ENCODE results near the gene DIAPH2. TPM values are rescaled to one million over a fixed set of nuclear protein-coding genes. Genes with fewer than 3 reads are reported as not detected.

The DIAPH2 gene
- total RNA-seq, 4 donors from 2014 or later: 40.2 to 52.2 (median 44.8) TPM

GRCh38 chrX:97628807-97629596, 944.4 kb downstream of the DIAPH2 start:
- 74 to 77% methylated on average over 6 of the region's 6 CpGs for WGBS, 2 donors

GRCh38 chrX:97629597-97629985, 944.9 kb downstream of the DIAPH2 start:
- Histone ChIP-seq H3K4me3 (no peak overlapping the region), H3K36me3 (no peaks in the 10 kb centered on the region), H3K27me3 (peaks cover 0 to 20% of the 10 kb centered on the region in 2 donors), H3K4me1 (no peaks in the 10 kb centered on the region), H3K9me3 (no peaks in the 10 kb centered on the region), H3K27ac (no peak overlapping the region)
- TF ChIP-seq EP300 (IDR thresholded peaks at IDR 0.05) (no peak), POLR2A (IDR thresholded peaks at IDR 0.05) (no peak)
- TF ChIP-seq, protein P1, sequence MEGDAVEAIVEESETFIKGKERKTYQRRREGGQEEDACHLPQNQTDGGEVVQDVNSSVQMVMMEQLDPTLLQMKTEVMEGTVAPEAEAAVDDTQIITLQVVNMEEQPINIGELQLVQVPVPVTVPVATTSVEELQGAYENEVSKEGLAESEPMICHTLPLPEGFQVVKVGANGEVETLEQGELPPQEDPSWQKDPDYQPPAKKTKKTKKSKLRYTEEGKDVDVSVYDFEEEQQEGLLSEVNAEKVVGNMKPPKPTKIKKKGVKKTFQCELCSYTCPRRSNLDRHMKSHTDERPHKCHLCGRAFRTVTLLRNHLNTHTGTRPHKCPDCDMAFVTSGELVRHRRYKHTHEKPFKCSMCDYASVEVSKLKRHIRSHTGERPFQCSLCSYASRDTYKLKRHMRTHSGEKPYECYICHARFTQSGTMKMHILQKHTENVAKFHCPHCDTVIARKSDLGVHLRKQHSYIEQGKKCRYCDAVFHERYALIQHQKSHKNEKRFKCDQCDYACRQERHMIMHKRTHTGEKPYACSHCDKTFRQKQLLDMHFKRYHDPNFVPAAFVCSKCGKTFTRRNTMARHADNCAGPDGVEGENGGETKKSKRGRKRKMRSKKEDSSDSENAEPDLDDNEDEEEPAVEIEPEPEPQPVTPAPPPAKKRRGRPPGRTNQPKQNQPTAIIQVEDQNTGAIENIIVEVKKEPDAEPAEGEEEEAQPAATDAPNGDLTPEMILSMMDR (IDR thresholded peaks at IDR 0.05): no peak
- DNase-seq (ENCODE audit: low spot score in 2 of 2): no peak

More at GRCh38 chrX:97628807-97629596, 944.4 kb downstream of the DIAPH2 start:
- peaks cover 0 to 20% of the 10 kb centered on the region in 2 donors for H3K27me3 ChIP-seq
- H3K4me3 ChIP-seq: no peak overlapping the region
- no peaks in the 10 kb centered on the region for H3K4me1 ChIP-seq
- no peaks in the 10 kb centered on the region for H3K9me3 ChIP-seq
- TF ChIP-seq EP300 (IDR thresholded peaks at IDR 0.05) (no peak), POLR2A (IDR thresholded peaks at IDR 0.05) (no peak)
- TF ChIP-seq, protein P1 (IDR thresholded peaks at IDR 0.05): no peak
- H3K27ac ChIP-seq: no peak overlapping the region
- no peaks in the 10 kb centered on the region for H3K36me3 ChIP-seq
- no peak for DNase-seq (ENCODE audit: low spot score in 2 of 2)

GRCh38 chrX:97633798-97634197, 949.2 kb downstream of the DIAPH2 start:
- Histone ChIP-seq H3K27me3 (peaks cover 0 to 17% of the 10 kb centered on the region in 2 donors), H3K4me3 (no peak overlapping the region), H3K9me3 (no peaks in the 10 kb centered on the region), H3K36me3 (no peaks in the 10 kb centered on the region), H3K27ac (no peak overlapping the region), H3K4me1 (no peaks in the 10 kb centered on the region)
- TF ChIP-seq POLR2A (IDR thresholded peaks at IDR 0.05) (no peak), EP300 (IDR thresholded peaks at IDR 0.05) (no peak)
- TF ChIP-seq, protein P1 (IDR thresholded peaks at IDR 0.05): no peak
- 73 to 89% methylated on average over 4 of the region's 4 CpGs for WGBS, 2 donors
- no peak for DNase-seq (ENCODE audit: low spot score in 2 of 2)

DNA sequence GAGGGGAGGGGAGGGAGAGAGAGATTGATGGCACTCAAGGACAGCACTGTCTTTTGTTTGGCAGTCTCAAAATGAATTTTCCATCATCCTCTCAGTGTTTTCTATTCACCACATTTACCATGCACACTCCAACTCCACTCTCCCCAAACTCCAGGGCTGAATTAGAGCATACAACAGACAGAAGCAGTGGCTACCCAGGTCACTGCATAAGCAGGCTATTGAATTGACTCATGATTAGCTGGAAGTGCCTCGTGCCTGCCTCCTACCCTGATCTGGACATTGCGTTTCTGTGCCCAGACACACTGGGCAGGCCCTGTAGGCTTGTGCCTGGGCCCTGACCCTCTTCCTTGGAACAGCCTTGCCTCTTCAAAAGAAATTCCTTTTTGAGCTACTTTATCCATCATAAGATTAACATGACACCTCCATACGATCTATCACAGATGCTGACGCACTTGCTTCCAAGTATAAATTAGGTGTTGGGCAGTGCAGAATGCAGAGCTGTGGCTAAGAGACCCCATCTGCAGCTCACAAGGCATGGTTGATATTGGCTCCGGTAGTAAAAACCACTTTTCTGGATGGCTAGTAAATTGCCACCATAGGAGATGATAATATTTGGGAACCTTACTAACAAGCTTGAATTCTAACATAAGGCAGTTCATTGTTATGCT, 952.0 kb downstream of the DIAPH2 start:
- no peaks in the 10 kb centered on the region for H3K36me3 ChIP-seq
- H3K27ac ChIP-seq: no peak overlapping the region
- H3K27me3 ChIP-seq: peaks cover 0 to 9% of the 10 kb centered on the region in 2 donors
- DNase-seq (ENCODE audit: low spot score in 2 of 2): no peak
- WGBS, 2 donors: 63 to 74% methylated on average over 5 of the region's 5 CpGs
- no peak overlapping the region for H3K4me3 ChIP-seq
- H3K9me3 ChIP-seq: no peaks in the 10 kb centered on the region
- H3K4me1 ChIP-seq: no peaks in the 10 kb centered on the region
- TF ChIP-seq, protein P1 (IDR thresholded peaks at IDR 0.05): no peak
- TF ChIP-seq EP300 (IDR thresholded peaks at IDR 0.05) (no peak), POLR2A (IDR thresholded peaks at IDR 0.05) (no peak)

GRCh38 chrX:97637289-97637688, 952.6 kb downstream of the DIAPH2 start:
- H3K4me1 ChIP-seq: no peaks in the 10 kb centered on the region
- TF ChIP-seq, protein P1 (IDR thresholded peaks at IDR 0.05): no peak
- TF ChIP-seq POLR2A (IDR thresholded peaks at IDR 0.05) (no peak), EP300 (IDR thresholded peaks at IDR 0.05) (no peak)

More at GRCh38 chrX:97637289-97637688, 952.6 kb downstream of the DIAPH2 start:
- Histone ChIP-seq H3K36me3 (no peaks in the 10 kb centered on the region), H3K9me3 (no peaks in the 10 kb centered on the region), H3K27ac (no peak overlapping the region), H3K4me3 (no peak overlapping the region), H3K27me3 (peaks cover 0 to 6% of the 10 kb centered on the region in 2 donors)
- 63 to 76% methylated on average over 2 of the region's 2 CpGs for WGBS, 2 donors
- DNase-seq (ENCODE audit: low spot score in 2 of 2): no peak

Measured in tibial nerve (tissue), 4 donors.